ENCODE measurements around the gene EPO. TPM values are rescaled to one million over a fixed set of nuclear protein-coding genes. Genes with fewer than 3 reads are reported as not detected.

The EPO gene
- total and polyA plus RNA-seq, 4 donors = 0.10 TPM; not detected in 3

DNA sequence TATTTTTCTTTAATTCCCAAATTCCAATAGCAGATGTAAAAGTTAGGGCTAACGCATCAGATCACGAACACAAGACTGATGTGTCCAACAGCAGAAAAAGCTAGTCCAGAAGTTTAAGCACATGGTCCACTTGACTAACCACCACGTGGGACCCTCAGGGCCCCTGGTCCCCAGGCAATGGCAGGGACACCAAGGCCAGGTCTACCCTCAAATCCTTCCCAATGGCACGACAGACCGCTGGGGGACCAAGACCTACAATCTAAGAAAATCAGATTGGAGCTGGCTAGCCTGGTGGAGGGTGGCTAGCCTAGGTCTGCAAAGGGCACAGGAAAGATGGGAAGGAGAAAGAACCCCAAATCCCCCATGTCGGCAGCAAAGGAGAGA is 27.7 kb upstream of the EPO start:
- Histone ChIP-seq H3K27me3 (ENCODE audit: control insufficient read depth in 3 of 3, insufficient read depth in 3 of 3, low read length in 2 of 3) (no peaks in the 10 kb centered on the region), H3K4me1 (ENCODE audit: control insufficient read depth in 5 of 5, insufficient read depth in 5 of 5, low read length in 5 of 5) (peaks cover 4 to 22% (median 11%) of the 10 kb centered on the region in 5 donors), H3K36me3 (ENCODE audit: control insufficient read depth in 4 of 4, insufficient read depth in 4 of 4, low read length in 4 of 4) (peaks cover 0 to 13% (median 2%) of the 10 kb centered on the region in 4 donors), H3K9ac (ENCODE audit: insufficient read depth in 1 of 2, low read length in 2 of 2) (no peak overlapping the region), H3K4me3 (peak overlapping the region; percentile 68), H3K27ac (ENCODE audit: low read depth in 1 of 2, low read length in 1 of 2) (no peak overlapping the region), H3K9me3 (ENCODE audit: control insufficient read depth in 4 of 4, insufficient read depth in 3 of 4, low read length in 3 of 4) (no peaks in the 10 kb centered on the region)
- WGBS, 2 donors = 61 to 72% methylated on average over 6 of the region's 6 CpGs
- ATAC-seq (ENCODE audit: insufficient read depth, low FRiP score) = no peak
- TF ChIP-seq, protein P1, sequence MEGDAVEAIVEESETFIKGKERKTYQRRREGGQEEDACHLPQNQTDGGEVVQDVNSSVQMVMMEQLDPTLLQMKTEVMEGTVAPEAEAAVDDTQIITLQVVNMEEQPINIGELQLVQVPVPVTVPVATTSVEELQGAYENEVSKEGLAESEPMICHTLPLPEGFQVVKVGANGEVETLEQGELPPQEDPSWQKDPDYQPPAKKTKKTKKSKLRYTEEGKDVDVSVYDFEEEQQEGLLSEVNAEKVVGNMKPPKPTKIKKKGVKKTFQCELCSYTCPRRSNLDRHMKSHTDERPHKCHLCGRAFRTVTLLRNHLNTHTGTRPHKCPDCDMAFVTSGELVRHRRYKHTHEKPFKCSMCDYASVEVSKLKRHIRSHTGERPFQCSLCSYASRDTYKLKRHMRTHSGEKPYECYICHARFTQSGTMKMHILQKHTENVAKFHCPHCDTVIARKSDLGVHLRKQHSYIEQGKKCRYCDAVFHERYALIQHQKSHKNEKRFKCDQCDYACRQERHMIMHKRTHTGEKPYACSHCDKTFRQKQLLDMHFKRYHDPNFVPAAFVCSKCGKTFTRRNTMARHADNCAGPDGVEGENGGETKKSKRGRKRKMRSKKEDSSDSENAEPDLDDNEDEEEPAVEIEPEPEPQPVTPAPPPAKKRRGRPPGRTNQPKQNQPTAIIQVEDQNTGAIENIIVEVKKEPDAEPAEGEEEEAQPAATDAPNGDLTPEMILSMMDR (IDR thresholded peaks at IDR 0.05; ENCODE audit: control extremely low read depth, extremely low read depth) = no peak
- no peak for DNase-seq

DNA sequence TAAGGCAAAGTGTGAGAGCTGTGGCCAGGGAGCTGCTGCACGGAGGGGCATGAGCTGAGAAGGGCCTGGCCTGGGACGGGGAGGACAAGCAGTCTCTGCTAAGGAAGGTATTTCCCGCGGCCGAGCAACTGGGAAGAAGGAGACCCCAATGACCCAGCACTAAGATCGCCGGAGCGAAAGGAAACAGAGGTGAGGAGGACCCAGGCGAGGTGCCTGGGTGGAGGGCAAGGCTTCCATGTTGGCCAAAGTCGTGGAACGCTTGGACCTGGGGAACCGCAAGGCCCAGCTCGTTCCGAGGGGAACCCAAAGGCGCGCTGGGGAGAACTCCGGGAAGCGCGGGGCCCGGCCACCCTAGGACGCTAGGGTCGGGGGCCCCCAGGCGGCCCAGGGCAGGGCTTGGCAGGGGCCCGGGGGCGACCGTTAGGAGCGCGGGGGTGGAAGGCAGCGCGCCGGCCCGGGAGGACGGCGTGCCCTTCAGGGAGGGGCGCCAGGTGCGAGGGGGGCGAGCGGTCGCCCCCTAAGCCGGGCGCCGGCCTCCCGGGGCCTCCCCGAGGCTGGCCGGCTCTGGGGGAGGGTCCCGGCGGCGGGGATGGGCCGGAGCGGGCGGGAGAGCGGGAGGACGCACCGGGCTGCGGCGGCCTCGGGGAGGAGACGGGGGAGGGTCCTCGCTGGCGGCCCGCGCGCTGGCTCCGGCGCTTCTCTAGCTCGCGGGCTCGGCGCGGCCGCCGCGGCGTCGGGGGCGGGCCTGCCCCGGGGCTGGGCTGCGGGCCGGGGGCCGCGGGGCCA is 26.8 kb upstream of the EPO start:
- Histone ChIP-seq H3K4me1 (ENCODE audit: control insufficient read depth in 5 of 5, insufficient read depth in 5 of 5, low read length in 5 of 5) (peaks cover 4 to 22% (median 11%) of the 10 kb centered on the region in 5 donors), H3K27me3 (ENCODE audit: control insufficient read depth in 3 of 3, insufficient read depth in 3 of 3, low read length in 2 of 3) (no peaks in the 10 kb centered on the region), H3K36me3 (ENCODE audit: control insufficient read depth in 4 of 4, insufficient read depth in 4 of 4, low read length in 4 of 4) (peaks cover 0 to 4% (median 0%) of the 10 kb centered on the region in 4 donors), H3K9ac (ENCODE audit: insufficient read depth in 1 of 2, low read length in 2 of 2) (peak overlapping the region in 1 of 2 donors; percentile 74), H3K9me3 (ENCODE audit: control insufficient read depth in 4 of 4, insufficient read depth in 3 of 4, low read length in 3 of 4) (no peaks in the 10 kb centered on the region), H3K4me3 (peak overlapping the region; percentile 68), H3K27ac (ENCODE audit: low read depth in 1 of 2, low read length in 1 of 2) (peak overlapping the region; percentile 15 to 92)
- TF ChIP-seq, protein P1 (IDR thresholded peaks at IDR 0.05; ENCODE audit: control extremely low read depth, extremely low read depth) = no peak
- WGBS, 2 donors = 0 to 1% methylated on average over 24 to 81 of the region's 81 CpGs
- DNase-seq (peak in 1 of 3 donors; percentile 14), ATAC-seq (ENCODE audit: insufficient read depth, low FRiP score) (no peak)

DNA sequence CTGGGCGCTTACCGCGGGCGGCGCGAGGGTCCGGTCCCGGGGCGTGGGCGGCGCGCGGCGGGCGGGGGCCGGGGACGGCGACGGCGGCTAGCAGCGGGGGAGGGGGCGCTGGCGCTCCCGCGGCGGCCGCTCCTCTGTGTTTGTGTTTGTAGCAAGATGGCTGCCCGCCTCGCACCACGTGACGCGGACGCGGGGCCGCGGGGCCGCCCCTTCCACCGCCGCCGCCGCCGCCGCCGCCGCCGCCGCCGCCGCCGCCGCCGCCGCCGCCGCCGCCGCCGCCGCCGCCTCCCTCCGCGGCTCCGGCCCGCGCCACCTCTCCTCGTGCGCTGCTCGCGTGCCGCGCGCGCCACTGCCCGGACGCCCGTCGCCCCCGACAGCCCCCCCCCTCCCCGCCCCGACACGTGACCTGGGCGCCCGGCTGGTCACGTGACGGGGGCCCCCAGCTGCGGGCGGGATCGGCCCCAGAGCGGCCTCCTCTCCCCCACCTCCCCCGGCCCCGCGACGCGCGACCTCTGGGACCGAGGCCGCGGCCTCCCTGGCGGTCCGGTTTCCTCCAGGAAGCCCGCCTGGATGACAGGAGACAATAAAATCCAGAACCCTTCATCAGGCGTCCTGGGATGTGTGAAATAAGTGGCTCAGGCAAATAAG is 26.0 kb upstream of the EPO start, which contains the start of gene GIGYF1:
Gene GIGYF1 (minus strand): TSS at position 153 of the 648 bp plus-strand sequence. CDS start 6,012 bp downstream, outside the sequence.
- TF ChIP-seq, protein P1 (IDR thresholded peaks at IDR 0.05; ENCODE audit: control extremely low read depth, extremely low read depth) = no peak
- Histone ChIP-seq H3K9ac (ENCODE audit: insufficient read depth in 1 of 2, low read length in 2 of 2) (peak within 1 kb of the TSS in 1 of 2 donors; percentile 74), H3K27me3 (ENCODE audit: control insufficient read depth in 3 of 3, insufficient read depth in 3 of 3, low read length in 2 of 3) (no peaks in the 10 kb centered on the region), H3K4me3 (peak within 1 kb of the TSS; percentile 68), H3K36me3 (ENCODE audit: control insufficient read depth in 4 of 4, insufficient read depth in 4 of 4, low read length in 4 of 4) (peaks cover 0 to 2% (median 0%) of the 10 kb centered on the region in 4 donors), H3K4me1 (ENCODE audit: control insufficient read depth in 5 of 5, insufficient read depth in 5 of 5, low read length in 5 of 5) (peaks cover 4 to 22% (median 11%) of the 10 kb centered on the region in 5 donors), H3K27ac (ENCODE audit: low read depth in 1 of 2, low read length in 1 of 2) (peak within 1 kb of the TSS; percentile 59 to 92), H3K9me3 (ENCODE audit: control insufficient read depth in 4 of 4, insufficient read depth in 3 of 4, low read length in 3 of 4) (no peaks in the 10 kb centered on the region)
- DNase-seq = peak; percentile 67 to 79 (median 78)
- ATAC-seq (ENCODE audit: insufficient read depth, low FRiP score) = no peak
- 1% methylated on average over 13 to 77 of the region's 102 CpGs for WGBS, 2 donors
